Measurements from ENCODE around the gene UBA1.

Gene UBA1

DNA sequence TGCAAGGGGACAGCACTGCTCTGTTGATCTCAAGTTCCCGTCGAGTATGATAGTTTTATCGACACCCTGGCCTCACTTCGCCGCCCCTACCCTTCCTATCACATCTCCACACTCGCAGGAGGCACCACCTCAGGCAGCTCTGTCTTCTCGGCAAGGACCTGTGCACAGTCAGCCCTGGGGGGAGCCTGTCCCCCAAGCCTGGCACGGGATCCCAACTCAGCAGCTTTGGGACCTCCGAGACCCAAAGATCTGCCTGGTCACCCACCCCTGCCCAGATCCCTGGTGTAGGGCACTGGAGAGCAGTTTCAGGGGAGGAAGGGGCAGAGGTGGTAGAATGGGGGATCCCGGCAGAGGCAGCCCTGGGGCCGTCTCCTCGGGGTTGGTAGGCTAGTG, 18.0 kb upstream of the UBA1 start:
- H3K4me3 ChIP-seq (ENCODE audit: insufficient read length, low read depth) = no peak overlapping the region
- no peaks in the 10 kb centered on the region for H3K27me3 ChIP-seq (ENCODE audit: insufficient read depth, insufficient read length)
- peaks cover 11% of the 10 kb centered on the region for H3K4me1 ChIP-seq (ENCODE audit: insufficient read depth, insufficient read length)
- DNase-seq (ENCODE audit: low read depth, low spot score) = no peak
- H3K36me3 ChIP-seq (ENCODE audit: insufficient read depth, insufficient read length, low read length) = peaks cover 98% of the 10 kb centered on the region
- no peak for TF ChIP-seq YY1 (IDR thresholded peaks at IDR 0.05; ENCODE audit: insufficient read depth, insufficient read length)
- TF ChIP-seq ZNF274 (IDR thresholded peaks at IDR 0.05; ENCODE audit: low read depth, low read length) = no peak
- TF ChIP-seq SUZ12 (IDR thresholded peaks at IDR 0.05; ENCODE audit: extremely low read depth, insufficient read depth, insufficient read length) = no peak
- no peaks in the 10 kb centered on the region for H3K9me3 ChIP-seq (ENCODE audit: insufficient read depth, low read length)
- no peak overlapping the region for H3K9ac ChIP-seq (ENCODE audit: insufficient read length, low read depth)

DNA sequence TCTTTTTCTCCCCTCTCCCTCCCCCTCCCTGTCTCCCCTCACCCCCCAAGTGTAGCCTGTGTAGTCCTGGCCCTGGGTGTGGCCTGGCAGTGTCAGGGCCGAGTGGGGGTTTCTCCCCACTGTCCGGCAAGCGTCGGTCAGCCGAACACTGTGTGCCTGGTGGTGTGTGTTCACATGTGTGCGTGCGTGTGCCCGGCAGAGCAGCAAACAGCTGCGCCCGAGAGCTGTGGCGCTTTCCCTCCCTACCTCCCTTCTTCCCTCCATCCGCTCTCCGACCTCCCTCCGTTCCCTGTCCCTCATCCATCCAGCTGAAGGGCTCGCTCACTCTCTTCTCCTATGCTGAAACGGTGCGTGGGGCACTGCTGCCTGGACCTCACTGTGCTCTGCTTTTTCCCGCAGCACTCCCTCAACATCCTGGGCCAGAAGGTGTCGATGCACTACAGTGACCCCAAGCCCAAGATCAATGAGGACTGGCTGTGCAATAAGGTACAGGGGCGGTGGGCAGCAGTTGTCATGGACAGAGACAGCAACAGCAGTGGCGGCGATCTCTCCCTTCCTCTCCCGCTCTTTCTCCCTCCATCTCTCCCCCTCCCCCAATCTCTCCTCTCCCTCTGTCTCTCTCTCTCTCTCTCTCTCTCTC, 17.4 kb upstream of the UBA1 start:
- Histone ChIP-seq H3K27me3 (ENCODE audit: insufficient read depth, insufficient read length) (no peaks in the 10 kb centered on the region), H3K36me3 (ENCODE audit: insufficient read depth, insufficient read length, low read length) (peaks cover 97% of the 10 kb centered on the region), H3K4me1 (ENCODE audit: insufficient read depth, insufficient read length) (peaks cover 11% of the 10 kb centered on the region), H3K9me3 (ENCODE audit: insufficient read depth, low read length) (no peaks in the 10 kb centered on the region), H3K4me3 (ENCODE audit: insufficient read length, low read depth) (no peak overlapping the region), H3K9ac (ENCODE audit: insufficient read length, low read depth) (no peak overlapping the region)
- TF ChIP-seq SUZ12 (IDR thresholded peaks at IDR 0.05; ENCODE audit: extremely low read depth, insufficient read depth, insufficient read length) (no peak), ZNF274 (IDR thresholded peaks at IDR 0.05; ENCODE audit: low read depth, low read length) (no peak), YY1 (IDR thresholded peaks at IDR 0.05; ENCODE audit: insufficient read depth, insufficient read length) (no peak)
- no peak for DNase-seq (ENCODE audit: low read depth, low spot score)

DNA sequence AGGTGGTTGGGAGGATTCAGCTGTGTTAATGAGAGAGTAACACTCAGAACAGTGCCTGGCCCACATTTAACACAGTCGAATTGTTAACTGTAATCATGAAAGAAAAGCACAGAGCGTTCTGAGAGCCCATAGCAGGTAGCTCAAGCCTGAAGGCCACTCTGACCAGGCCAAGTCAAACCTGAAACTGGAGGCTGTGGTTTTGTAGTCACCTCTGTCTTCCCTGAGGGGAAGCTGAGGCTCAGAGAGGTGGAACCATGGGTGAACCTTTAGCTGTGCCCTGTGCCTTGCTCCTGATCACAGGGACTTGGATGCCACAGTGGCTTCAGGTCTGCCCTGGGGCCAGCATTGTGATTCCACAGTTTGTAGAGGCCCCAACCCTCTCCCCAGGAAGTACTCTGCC, 16.6 kb upstream of the UBA1 start:
- H3K4me3 ChIP-seq (ENCODE audit: insufficient read length, low read depth) = no peak overlapping the region
- peaks cover 98% of the 10 kb centered on the region for H3K36me3 ChIP-seq (ENCODE audit: insufficient read depth, insufficient read length, low read length)
- H3K9ac ChIP-seq (ENCODE audit: insufficient read length, low read depth) = no peak overlapping the region
- H3K4me1 ChIP-seq (ENCODE audit: insufficient read depth, insufficient read length) = peaks cover 8% of the 10 kb centered on the region
- H3K27me3 ChIP-seq (ENCODE audit: insufficient read depth, insufficient read length) = no peaks in the 10 kb centered on the region
- no peak for DNase-seq (ENCODE audit: low read depth, low spot score)
- TF ChIP-seq SUZ12 (IDR thresholded peaks at IDR 0.05; ENCODE audit: extremely low read depth, insufficient read depth, insufficient read length) (no peak), ZNF274 (IDR thresholded peaks at IDR 0.05; ENCODE audit: low read depth, low read length) (no peak), YY1 (IDR thresholded peaks at IDR 0.05; ENCODE audit: insufficient read depth, insufficient read length) (no peak)
- H3K9me3 ChIP-seq (ENCODE audit: insufficient read depth, low read length) = no peaks in the 10 kb centered on the region

DNA sequence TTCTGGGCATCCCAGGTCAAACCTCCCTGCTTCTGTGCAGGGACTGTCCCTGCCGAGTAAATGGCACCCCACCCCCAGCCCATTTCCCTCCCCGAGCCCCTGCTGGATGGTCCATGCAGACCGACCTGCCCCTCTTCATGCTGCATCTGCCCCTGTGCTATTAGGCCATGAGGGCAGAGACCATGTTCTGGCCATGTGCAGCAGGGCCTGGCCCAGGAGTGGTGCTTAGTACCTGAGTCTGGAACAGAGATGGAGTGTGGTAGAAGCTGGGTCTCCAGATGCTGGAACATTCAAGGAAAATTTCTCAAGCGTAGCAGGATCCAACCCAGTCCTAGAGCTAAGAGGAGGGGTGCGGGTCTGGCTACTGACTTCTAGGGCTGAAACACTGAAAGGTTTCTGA, 15.3 kb upstream of the UBA1 start:
- TF ChIP-seq SUZ12 (IDR thresholded peaks at IDR 0.05; ENCODE audit: extremely low read depth, insufficient read depth, insufficient read length) (no peak), YY1 (IDR thresholded peaks at IDR 0.05; ENCODE audit: insufficient read depth, insufficient read length) (no peak), ZNF274 (IDR thresholded peaks at IDR 0.05; ENCODE audit: low read depth, low read length) (no peak)
- DNase-seq (ENCODE audit: low read depth, low spot score) = no peak
- Histone ChIP-seq H3K9ac (ENCODE audit: insufficient read length, low read depth) (no peak overlapping the region), H3K4me3 (ENCODE audit: insufficient read length, low read depth) (no peak overlapping the region), H3K36me3 (ENCODE audit: insufficient read depth, insufficient read length, low read length) (peaks cover 95% of the 10 kb centered on the region), H3K27me3 (ENCODE audit: insufficient read depth, insufficient read length) (no peaks in the 10 kb centered on the region), H3K4me1 (ENCODE audit: insufficient read depth, insufficient read length) (peaks cover 8% of the 10 kb centered on the region), H3K9me3 (ENCODE audit: insufficient read depth, low read length) (no peaks in the 10 kb centered on the region)

DNA sequence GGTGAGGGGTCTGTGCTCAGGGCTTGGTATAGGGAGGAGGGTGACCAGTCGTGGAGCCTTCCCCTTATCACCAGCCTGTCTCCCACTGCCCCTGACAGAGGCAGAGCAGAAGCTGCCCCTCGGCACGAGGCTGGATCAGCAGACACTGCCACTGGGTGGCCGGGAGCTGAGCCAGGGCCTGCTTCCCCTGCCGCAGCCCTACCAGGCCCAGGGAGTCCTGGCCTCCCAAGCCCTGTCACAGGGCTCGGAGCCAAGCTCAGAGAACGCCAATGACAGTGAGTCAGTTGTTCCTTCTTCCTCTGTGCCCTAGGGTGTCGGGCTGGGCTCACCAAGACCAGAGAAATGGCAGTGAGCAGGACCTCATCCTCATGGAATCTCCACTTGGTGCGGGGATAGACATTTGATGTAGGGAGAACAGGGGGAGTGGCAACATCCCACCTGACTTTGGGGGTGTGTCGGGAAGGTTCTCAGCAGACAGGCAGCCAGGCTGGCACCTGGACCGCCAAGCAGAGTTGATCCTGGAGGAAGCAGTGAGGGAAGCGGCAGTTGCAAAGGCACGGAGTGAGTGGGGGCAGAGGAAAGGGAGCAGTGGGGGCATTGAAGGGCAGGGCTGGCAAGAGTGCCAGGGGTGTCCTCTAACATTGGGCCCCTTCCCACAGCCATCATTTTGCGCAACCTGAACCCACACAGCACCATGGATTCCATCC, 14.3 kb upstream of the UBA1 start:
- no peak for TF ChIP-seq ZNF274 (IDR thresholded peaks at IDR 0.05; ENCODE audit: low read depth, low read length)
- peaks cover 8% of the 10 kb centered on the region for H3K4me1 ChIP-seq (ENCODE audit: insufficient read depth, insufficient read length)
- DNase-seq (ENCODE audit: low read depth, low spot score) = no peak
- H3K9ac ChIP-seq (ENCODE audit: insufficient read length, low read depth) = no peak overlapping the region
- no peaks in the 10 kb centered on the region for H3K27me3 ChIP-seq (ENCODE audit: insufficient read depth, insufficient read length)
- no peak overlapping the region for H3K4me3 ChIP-seq (ENCODE audit: insufficient read length, low read depth)
- no peaks in the 10 kb centered on the region for H3K9me3 ChIP-seq (ENCODE audit: insufficient read depth, low read length)
- peaks cover 88% of the 10 kb centered on the region for H3K36me3 ChIP-seq (ENCODE audit: insufficient read depth, insufficient read length, low read length)

DNA sequence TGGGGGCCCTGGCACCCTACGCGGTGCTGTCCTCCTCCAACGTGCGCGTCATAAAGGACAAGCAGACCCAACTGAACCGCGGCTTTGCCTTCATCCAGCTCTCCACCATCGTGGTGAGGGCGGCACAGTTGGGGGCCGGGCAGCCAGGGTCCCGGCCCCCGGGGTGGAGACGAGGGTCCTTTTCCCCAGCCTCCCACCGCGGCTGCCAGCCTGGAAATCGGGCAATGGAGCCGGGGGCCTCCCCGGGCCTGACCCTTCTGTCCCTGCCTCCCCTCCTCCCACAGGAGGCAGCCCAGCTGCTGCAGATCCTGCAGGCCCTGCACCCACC, 13.7 kb upstream of the UBA1 start:
- Histone ChIP-seq H3K27me3 (ENCODE audit: insufficient read depth, insufficient read length) (no peaks in the 10 kb centered on the region), H3K9ac (ENCODE audit: insufficient read length, low read depth) (no peak overlapping the region), H3K36me3 (ENCODE audit: insufficient read depth, insufficient read length, low read length) (peaks cover 88% of the 10 kb centered on the region), H3K4me3 (ENCODE audit: insufficient read length, low read depth) (no peak overlapping the region), H3K4me1 (ENCODE audit: insufficient read depth, insufficient read length) (peaks cover 8% of the 10 kb centered on the region), H3K9me3 (ENCODE audit: insufficient read depth, low read length) (no peaks in the 10 kb centered on the region)
- TF ChIP-seq YY1 (IDR thresholded peaks at IDR 0.05; ENCODE audit: insufficient read depth, insufficient read length) = no peak
- TF ChIP-seq SUZ12 (IDR thresholded peaks at IDR 0.05; ENCODE audit: extremely low read depth, insufficient read depth, insufficient read length) = no peak
- TF ChIP-seq ZNF274 (IDR thresholded peaks at IDR 0.05; ENCODE audit: low read depth, low read length) = no peak
- DNase-seq (ENCODE audit: low read depth, low spot score) = no peak

DNA sequence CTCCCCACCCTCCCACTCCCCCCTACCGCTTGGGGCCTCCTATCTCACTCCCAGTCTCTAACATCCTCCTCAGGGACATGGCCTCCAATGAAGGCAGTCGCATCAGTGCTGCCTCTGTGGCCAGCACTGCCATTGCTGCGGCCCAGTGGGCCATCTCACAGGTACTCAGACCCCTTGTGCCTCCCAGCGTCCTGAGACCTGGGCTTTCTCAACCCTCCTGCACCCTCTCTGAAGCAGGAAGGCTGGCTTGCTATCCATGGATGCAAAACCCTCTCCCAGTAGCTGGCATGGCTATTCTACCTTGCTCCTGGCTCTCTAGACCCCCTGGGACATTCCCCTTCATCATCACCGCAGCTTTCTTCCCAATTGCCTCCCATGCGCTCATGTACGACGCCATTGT, 13.3 kb upstream of the UBA1 start:
- H3K4me1 ChIP-seq (ENCODE audit: insufficient read depth, insufficient read length) = peaks cover 7% of the 10 kb centered on the region
- H3K27me3 ChIP-seq (ENCODE audit: insufficient read depth, insufficient read length) = no peaks in the 10 kb centered on the region
- peaks cover 88% of the 10 kb centered on the region for H3K36me3 ChIP-seq (ENCODE audit: insufficient read depth, insufficient read length, low read length)
- no peak overlapping the region for H3K9ac ChIP-seq (ENCODE audit: insufficient read length, low read depth)
- DNase-seq (ENCODE audit: low read depth, low spot score) = no peak
- no peaks in the 10 kb centered on the region for H3K9me3 ChIP-seq (ENCODE audit: insufficient read depth, low read length)
- TF ChIP-seq SUZ12 (IDR thresholded peaks at IDR 0.05; ENCODE audit: extremely low read depth, insufficient read depth, insufficient read length) (no peak), ZNF274 (IDR thresholded peaks at IDR 0.05; ENCODE audit: low read depth, low read length) (no peak), YY1 (IDR thresholded peaks at IDR 0.05; ENCODE audit: insufficient read depth, insufficient read length) (no peak)
- no peak overlapping the region for H3K4me3 ChIP-seq (ENCODE audit: insufficient read length, low read depth)

Data from NT2/D1 (cell line).